HCEC 1CT (cell line): ENCODE data around the gene PHF12.
"Not testable (repeated sequence)": the region's sequence is repeated elsewhere in the genome, so short reads cannot be mapped to it uniquely, and the experiment has no call there.

Experiments
- DNase-seq: peaks from one replicate; pipeline ENCODE4 v3.0.0-alpha.2; 2017

The PHF12 gene

DNA sequence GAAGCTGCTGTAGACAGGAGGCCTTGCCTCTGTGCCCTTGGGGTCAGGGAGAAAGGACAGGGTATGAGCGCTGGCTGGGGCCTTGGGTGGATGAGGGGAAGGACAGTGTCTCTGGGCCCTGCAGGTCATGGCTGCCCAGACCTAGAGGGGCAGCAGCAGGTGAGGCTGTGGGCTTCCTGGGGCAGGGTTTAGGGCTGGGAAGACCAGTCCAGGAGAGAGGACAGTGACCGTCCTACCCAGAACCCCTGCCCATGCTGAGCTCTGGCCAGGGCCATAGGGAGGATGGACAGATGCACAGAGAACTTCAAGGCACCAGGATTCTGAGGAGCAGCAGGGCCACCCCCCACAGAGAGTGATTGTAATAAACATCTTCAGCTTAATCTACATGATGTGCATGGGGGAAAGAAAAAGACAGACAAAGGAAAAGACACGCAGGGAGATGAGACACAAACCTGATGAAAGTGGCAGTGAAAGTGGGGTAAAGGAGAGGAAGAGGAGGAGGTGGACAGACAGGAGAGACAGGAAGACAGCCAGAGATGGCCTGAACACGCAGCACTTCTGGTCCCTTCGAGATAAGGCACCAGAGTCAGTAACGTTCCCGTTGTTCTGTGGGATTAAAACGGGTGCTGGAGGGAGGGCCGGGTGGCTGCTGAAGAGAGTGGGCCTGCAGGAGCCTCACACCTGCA, 71.3 kb downstream of the PHF12 start:
- DNase-seq: no peak

DNA sequence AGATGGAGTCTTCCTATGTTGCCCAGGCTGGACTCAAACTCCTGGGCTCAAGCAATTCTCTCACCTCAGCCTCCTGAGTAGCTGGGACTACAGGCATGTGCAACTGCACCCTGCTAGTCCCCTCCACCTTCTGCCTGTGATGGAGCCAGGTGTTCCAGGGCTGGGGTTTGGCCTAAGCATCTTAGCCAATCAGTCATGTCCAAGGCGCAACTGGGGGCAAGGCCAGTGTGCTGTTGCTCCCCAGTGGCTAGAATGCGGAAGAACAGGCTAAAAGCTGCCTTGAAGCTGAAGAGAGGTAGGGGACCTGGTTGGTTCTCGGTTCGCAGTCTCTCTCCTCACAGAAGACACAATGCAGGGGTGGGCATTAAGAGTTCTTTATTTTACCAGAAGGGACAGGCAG, 72.3 kb downstream of the PHF12 start:
- peak; percentile 47 for DNase-seq

DNA sequence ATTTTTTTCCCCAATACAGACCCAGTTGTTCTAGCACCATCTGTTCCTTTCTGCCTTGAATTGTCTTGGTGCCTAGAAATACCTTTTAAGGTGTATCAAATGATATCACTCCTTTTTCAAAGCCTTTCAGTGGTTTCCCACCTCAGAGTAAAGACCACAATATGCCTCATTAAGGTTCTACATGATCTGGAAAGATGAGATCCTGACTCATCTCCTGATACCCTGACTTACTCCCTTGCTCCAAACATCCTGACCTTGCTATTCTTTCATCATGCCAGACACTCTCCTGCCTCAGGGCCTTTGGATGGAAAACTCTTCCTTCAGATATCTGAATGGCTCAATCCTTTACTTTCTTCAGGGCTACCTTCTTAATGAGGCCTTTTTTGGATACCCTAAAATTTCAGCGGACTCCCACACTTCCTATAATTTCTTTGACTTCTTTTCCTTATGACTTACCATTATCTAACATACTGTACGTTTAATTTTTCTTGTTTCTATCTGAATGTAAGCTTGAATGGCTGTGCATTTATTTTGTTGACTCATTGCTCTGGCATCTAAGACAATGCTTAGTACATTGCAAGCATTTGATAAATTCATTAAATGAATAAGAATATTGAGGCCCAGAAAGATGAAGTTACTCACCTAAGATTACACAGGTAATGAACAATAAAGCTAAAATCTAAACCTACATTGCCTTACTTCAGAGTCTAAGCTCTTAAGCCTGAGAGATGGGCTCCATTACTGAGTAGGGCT, 73.0 kb downstream of the PHF12 start:
- DNase-seq: no peak

DNA sequence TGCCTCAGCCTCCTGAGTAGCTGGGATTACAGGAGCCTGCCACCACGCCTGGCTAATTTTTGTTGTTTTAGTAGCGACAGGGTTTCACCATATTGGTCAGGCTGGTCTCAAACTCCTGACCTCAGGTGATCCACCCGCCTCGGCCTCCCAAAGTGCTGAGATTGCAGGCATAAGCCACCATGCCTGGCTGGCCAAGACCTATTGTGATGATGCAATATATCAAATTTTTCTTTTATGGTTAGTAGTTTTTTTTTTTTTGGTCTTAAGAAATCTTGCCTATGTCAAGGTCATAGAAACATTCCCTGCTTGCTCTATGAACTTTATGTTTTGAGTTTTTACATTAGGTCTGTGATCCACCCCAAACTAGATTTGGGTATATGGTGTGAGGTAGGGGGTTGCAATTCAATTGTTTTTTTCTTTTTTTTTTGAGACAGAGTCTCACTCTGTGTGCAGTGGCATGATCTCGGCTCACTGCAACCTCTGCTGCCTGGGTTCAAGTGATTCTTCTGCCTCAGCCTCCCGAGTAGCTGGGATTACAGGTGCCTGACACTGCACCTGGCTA, 74.1 kb downstream of the PHF12 start:
- DNase-seq: not testable (repeated sequence)

- no peak for DNase-seq
These were observed 75.3 kb downstream of the PHF12 start for GRCh38 chr17:28875848-28876550.

GRCh38 chr17:28874750-28875149, 76.6 kb downstream of the PHF12 start:
- no peak for DNase-seq

DNA sequence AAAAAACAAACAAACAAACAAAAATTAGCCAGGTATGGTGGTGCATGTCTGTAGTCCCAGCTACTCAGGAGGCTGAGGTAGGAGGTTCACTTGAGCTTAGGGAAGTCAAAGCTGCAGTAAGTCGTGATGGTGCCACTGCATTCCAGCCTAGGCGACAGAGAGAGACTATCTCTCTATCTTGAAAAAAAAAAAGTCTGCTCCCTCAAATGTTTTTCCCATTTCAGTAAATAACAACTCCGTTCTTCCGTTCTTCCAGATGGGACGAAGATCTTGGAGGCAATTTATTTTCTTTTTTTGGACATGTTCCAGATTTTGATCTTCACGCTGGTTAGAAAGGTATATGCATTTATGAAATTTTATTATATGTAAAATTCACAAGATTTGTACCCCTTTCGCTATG, 77.5 kb downstream of the PHF12 start:
- no peak for DNase-seq

GRCh38 chr17:28871056-28871579, 80.2 kb downstream of the PHF12 start:
- DNase-seq: no peak

GRCh38 chr17:28867276-28867675, 84.0 kb downstream of the PHF12 start:
- no peak for DNase-seq

GRCh38 chr17:28865946-28866752, 85.2 kb downstream of the PHF12 start:
- no peak for DNase-seq

GRCh38 chr17:28864991-28865849, 86.1 kb downstream of the PHF12 start:
- DNase-seq: no peak

GRCh38 chr17:28863953-28864352, 87.4 kb downstream of the PHF12 start:
- DNase-seq: no peak

DNA sequence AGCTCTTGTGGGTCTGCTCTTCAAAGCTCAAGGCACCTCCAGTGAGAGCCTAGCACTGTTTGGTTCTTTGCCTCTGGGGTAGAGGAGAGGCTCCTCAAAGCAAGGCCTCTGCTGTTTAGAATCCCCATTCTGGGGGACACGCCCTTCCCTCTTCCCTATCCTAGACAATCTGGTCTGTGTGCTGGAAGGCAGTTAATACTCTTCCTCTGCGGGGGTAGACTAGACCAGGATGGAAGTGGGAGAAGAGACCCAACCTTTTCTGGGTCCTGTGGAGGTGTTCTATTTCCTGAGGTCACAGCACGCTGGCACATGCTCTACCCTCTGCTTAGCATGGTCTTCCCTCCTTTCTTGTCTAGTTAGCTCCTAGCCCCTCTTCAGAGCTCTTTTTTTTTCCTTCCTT, 88.8 kb downstream of the PHF12 start:
- no peak for DNase-seq

- DNase-seq: no peak
These were observed 89.7 kb downstream of the PHF12 start for GRCh38 chr17:28861393-28862203.

DNA sequence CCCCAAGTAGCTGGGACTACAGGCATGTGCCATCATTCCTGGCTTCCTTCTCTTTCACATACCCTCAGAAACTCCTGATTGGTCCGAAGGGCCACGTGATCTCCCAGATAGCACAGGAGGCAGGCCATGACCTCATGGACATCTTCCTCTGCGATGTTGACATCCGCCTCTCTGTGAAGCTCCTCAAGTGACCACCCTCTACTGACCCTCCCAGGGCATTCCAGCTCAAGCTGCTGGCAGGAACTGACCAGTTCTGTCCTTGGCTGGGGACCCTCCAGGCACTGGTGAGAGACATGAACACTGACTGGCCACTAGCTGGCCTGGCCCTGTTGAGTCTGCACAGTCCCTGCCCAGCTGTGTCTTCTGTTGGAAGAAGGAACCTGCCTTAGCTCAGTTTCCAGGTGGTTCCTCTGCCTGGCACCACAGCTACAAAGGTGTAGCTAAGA, 90.9 kb downstream of the PHF12 start:
- no peak for DNase-seq

DNA sequence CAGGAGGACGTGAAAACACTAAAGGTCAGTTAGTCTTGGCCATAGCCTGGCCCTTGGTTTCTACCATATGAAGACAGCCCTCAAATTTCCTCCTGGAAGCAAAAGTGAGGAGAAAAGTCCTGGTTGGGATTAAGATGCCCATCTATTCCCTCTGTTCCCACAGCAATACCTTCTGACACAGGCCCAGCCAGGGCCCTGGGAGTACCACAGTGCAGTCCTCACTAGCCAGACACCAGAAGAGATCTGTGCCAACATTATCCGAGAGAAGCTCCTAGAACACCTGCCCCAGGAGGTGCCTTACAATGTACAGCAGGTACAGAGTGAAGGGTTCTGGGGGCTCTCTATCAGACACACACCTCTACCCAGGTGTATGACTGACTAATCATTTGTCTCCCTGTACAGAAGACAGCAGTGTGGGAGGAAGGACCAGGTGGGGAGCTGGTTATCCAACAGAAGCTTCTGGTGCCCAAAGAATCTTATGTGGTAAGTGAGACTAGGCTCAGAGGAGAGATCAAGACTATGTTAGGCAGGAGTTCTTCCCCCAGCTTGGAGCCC, 92.4 kb downstream of the PHF12 start:
- no peak for DNase-seq

- no peak for DNase-seq
These were observed 93.2 kb downstream of the PHF12 start for GRCh38 chr17:28857905-28858800.

- no peak for DNase-seq
These were observed 95.2 kb downstream of the PHF12 start for GRCh38 chr17:28856028-28856574.

GRCh38 chr17:28855336-28855679, 96.0 kb downstream of the PHF12 start:
- no peak for DNase-seq
